ENCODE data around the gene RPS6KA5. TPM values are rescaled to one million over a fixed set of nuclear protein-coding genes. Genes with fewer than 3 reads are reported as not detected.

The RPS6KA5 gene
- total RNA-seq, 1 experiment from 2014 or later, result 8.6 TPM

DNA sequence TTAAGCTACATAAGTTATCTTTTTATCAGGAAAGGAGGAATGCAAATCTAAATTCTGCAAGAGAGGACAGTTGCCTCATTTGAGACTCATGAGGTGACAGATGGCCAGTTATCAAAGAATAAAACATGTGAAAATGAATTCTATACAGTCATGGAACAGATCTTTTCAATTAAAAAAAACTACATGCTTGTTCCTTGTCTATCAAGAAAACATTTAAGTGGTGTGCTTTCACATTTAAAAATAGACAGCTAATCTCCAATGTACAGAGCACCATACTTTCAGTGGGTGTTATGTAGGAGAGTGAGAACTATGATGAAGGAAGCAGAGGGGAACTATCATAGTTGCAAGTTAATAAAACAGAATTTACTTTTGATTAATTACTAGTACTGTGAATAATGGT is 167.5 kb downstream of the RPS6KA5 start:
- H3K4me1 ChIP-seq (ENCODE audit: insufficient read depth, low read length), result no peaks in the 10 kb centered on the region
- no peak overlapping the region for H3K9ac ChIP-seq (ENCODE audit: low read length)
- H3K4me3 ChIP-seq (ENCODE audit: low read length), result no peak overlapping the region
- no peaks in the 10 kb centered on the region for H3K9me2 ChIP-seq (replicated peaks; ENCODE audit: low read length)
- no peak for ATAC-seq
- BruUV-seq (replicated peaks), result no TSS peak
- H3K4me2 ChIP-seq (ENCODE audit: low read length), result no peak overlapping the region
- no peaks in the 10 kb centered on the region for H3K9me3 ChIP-seq (ENCODE audit: low read length)
- no peaks in the 10 kb centered on the region for H3K36me3 ChIP-seq (ENCODE audit: low read depth, low read length)
- H3K27ac ChIP-seq (ENCODE audit: low read length), result no peak overlapping the region
- POLR2A ChIA-PET (ENCODE audit: unreplicated experiment), result no interaction called here
- TF ChIP-seq EZH2phosphoT487 (IDR thresholded peaks at IDR 0.05; ENCODE audit: borderline replicate concordance, low read length) (no peak), EZH2 (IDR thresholded peaks at IDR 0.05; ENCODE audit: low read length, unreplicated experiment) (no peak)
- TF ChIP-seq, protein P1, sequence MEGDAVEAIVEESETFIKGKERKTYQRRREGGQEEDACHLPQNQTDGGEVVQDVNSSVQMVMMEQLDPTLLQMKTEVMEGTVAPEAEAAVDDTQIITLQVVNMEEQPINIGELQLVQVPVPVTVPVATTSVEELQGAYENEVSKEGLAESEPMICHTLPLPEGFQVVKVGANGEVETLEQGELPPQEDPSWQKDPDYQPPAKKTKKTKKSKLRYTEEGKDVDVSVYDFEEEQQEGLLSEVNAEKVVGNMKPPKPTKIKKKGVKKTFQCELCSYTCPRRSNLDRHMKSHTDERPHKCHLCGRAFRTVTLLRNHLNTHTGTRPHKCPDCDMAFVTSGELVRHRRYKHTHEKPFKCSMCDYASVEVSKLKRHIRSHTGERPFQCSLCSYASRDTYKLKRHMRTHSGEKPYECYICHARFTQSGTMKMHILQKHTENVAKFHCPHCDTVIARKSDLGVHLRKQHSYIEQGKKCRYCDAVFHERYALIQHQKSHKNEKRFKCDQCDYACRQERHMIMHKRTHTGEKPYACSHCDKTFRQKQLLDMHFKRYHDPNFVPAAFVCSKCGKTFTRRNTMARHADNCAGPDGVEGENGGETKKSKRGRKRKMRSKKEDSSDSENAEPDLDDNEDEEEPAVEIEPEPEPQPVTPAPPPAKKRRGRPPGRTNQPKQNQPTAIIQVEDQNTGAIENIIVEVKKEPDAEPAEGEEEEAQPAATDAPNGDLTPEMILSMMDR (conservative IDR thresholded peaks at IDR 0.05; ENCODE audit: low read depth, low read length), result no peak
- no peak overlapping the region for H2AFZ ChIP-seq (ENCODE audit: low read length)
- H3K27me3 ChIP-seq (ENCODE audit: low read length), result no peaks in the 10 kb centered on the region
- no peaks in the 10 kb centered on the region for H3K79me2 ChIP-seq (ENCODE audit: low read length)
- CTCF ChIA-PET, result no interaction called here
- intact Hi-C loops (cut with micrococcal nuclease), result no loop called here
- H4K20me1 ChIP-seq (ENCODE audit: low read length), result 0 out of 2 replicates have a peak, but pooled peaks cover 6% of the 10 kb centered on the region
- H3F3A ChIP-seq (ENCODE audit: low read length, unreplicated experiment), result no peaks in the 10 kb centered on the region
- no peak for DNase-seq

DNA sequence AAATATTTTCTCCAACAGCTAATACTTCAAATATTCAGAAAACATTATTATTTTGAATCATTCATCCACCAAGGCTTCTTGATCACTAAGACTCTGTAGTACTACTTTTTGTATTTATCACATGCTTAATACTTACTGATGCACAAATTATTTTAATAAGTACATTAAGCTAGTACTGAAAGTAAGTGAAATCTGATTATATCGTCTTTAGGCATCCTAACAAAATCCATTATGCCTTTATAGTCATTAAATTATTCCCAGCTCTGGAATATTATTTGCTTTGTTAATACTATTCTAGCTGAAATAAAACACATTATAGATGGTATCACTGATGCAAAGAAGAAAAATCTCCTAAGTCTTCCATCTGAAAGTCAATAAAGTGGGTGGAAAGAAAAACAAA is 169.1 kb downstream of the RPS6KA5 start:
- H3K27me3 ChIP-seq (ENCODE audit: low read length), result no peaks in the 10 kb centered on the region
- CTCF ChIA-PET, result interaction anchor here (0.6 kb wide), 1 partner anchor 30 kb away, joined by 3 read pairs; no protein-coding TSS in a partner anchor

More for the DNA sequence above, 169.1 kb downstream of the RPS6KA5 start:
- H3K4me2 ChIP-seq (ENCODE audit: low read length), result no peak overlapping the region
- H4K20me1 ChIP-seq (ENCODE audit: low read length), result 0 out of 2 replicates have a peak, but pooled peaks cover 6% of the 10 kb centered on the region
- POLR2A ChIA-PET (ENCODE audit: unreplicated experiment), result interaction anchor here (0.6 kb wide), 1 partner anchor 41 kb away, joined by 3 read pairs; no protein-coding TSS in a partner anchor
- no peaks in the 10 kb centered on the region for H3K4me1 ChIP-seq (ENCODE audit: insufficient read depth, low read length)
- no peak overlapping the region for H3K4me3 ChIP-seq (ENCODE audit: low read length)
- H3K79me2 ChIP-seq (ENCODE audit: low read length), result no peaks in the 10 kb centered on the region
- no peaks in the 10 kb centered on the region for H3F3A ChIP-seq (ENCODE audit: low read length, unreplicated experiment)
- no peak overlapping the region for H3K27ac ChIP-seq (ENCODE audit: low read length)
- no peak for TF ChIP-seq EZH2phosphoT487 (IDR thresholded peaks at IDR 0.05; ENCODE audit: borderline replicate concordance, low read length)
- TF ChIP-seq, protein P1 (conservative IDR thresholded peaks at IDR 0.05; ENCODE audit: low read depth, low read length), result no peak
- TF ChIP-seq EZH2 (IDR thresholded peaks at IDR 0.05; ENCODE audit: low read length, unreplicated experiment), result no peak
- intact Hi-C loops (cut with micrococcal nuclease), result no loop called here
- H3K9me2 ChIP-seq (replicated peaks; ENCODE audit: low read length), result no peaks in the 10 kb centered on the region
- H3K9ac ChIP-seq (ENCODE audit: low read length), result no peak overlapping the region
- no peak for DNase-seq
- H2AFZ ChIP-seq (ENCODE audit: low read length), result no peak overlapping the region
- H3K36me3 ChIP-seq (ENCODE audit: low read depth, low read length), result no peaks in the 10 kb centered on the region
- no peak for ATAC-seq
- no peaks in the 10 kb centered on the region for H3K9me3 ChIP-seq (ENCODE audit: low read length)
- no TSS peak for BruUV-seq (replicated peaks)

Data from PC-3 (cell line).